ENCODE results near the gene SDK1.

- TF ChIP-seq, protein P1, sequence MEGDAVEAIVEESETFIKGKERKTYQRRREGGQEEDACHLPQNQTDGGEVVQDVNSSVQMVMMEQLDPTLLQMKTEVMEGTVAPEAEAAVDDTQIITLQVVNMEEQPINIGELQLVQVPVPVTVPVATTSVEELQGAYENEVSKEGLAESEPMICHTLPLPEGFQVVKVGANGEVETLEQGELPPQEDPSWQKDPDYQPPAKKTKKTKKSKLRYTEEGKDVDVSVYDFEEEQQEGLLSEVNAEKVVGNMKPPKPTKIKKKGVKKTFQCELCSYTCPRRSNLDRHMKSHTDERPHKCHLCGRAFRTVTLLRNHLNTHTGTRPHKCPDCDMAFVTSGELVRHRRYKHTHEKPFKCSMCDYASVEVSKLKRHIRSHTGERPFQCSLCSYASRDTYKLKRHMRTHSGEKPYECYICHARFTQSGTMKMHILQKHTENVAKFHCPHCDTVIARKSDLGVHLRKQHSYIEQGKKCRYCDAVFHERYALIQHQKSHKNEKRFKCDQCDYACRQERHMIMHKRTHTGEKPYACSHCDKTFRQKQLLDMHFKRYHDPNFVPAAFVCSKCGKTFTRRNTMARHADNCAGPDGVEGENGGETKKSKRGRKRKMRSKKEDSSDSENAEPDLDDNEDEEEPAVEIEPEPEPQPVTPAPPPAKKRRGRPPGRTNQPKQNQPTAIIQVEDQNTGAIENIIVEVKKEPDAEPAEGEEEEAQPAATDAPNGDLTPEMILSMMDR (IDR thresholded peaks at IDR 0.05) = no peak
- no peak for TF ChIP-seq POLR2A (IDR thresholded peaks at IDR 0.05)
Observed at GRCh38 chr7:3591219-3591618, 290.2 kb downstream of the SDK1 start.
